NCI-H446 (cell line): ENCODE results near the gene KDM4B.

Experiments used
- DNase-seq, 2 experiments: peaks; one replicate each; lab custom pipeline; 2025; lab: John Stamatoyannopoulos, UW

KDM4B gene

GRCh38 chr19:5122671-5123409, 153.9 kb downstream of the KDM4B start:
- no peak for DNase-seq

DNA sequence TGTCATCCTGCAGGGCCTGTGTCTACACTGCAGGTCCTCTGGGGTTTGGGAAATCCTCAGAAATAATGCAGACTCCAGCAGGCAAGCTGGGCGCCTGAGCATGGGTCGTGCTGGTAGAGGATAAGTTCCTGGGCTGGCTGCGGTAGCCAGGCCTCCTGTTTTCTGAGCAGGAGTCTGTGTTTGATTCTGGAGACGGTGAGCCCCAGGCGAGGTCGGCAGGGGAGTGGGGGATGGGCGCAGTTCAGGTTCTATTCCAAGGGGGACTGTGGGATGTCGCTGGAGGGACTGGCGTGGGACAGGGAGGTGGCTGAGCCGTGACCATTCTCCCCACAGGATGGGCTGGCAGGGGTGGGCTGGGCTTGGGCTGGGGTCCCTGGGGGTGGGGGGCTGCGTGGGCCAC, 154.7 kb downstream of the KDM4B start:
- DNase-seq: no peak

- DNase-seq: no peak
These were observed 155.4 kb downstream of the KDM4B start for GRCh38 chr19:5124111-5124855.

DNA sequence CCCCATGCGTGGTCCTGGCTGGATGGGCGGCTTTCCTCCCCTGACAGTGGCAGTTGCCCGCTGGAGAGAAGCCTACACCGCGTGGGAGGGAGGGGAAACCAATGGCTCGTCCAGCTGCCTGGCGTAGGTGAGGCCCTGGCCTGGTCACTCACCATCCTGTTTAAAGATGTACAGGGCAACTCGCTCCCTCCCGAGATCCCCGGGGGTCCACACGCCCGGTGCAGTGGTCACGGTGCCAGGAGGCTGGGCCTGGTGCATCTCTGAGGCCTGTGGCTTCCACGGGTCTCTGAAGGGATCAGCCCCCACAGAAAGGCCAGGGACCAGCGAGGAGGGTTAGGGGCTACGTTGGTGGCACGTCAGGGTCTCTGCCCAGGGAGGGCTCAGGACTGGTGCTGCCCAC, 156.5 kb downstream of the KDM4B start:
- no peak for DNase-seq

DNA sequence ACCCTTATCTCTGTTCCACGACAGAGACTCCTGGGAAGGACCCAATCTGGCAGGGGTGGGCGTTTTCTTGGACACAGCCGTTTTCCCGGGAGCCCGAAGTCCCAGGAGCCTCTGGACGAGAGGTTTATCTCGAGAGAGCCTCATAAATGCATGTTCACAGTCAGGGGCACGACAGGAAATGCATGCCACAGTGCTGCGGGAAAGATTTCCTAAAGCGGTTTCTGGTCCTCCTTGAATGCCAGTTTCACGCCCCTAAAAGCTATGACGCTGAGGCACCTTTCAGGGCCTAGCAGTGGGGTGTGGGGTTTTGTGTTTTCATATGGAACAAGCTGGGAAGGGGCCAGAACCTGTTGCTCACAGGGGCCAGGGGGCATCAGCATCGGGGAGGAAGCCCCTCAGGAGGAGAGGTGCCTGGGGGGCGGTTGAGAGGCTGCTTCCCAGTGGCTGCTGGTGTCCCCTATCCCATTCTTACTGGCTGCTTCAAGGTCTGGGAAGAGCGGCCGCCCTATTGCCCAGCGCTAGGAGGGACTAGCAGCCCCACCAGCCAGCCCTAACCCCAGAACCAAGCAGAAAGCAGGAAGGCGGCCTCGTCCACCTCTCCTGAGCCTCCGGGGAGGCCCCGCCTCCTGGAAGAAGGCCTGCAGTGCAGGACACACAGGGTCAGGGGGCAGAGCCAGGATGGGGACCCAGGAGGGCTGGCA, 157.0 kb downstream of the KDM4B start:
- DNase-seq: no peak

DNA sequence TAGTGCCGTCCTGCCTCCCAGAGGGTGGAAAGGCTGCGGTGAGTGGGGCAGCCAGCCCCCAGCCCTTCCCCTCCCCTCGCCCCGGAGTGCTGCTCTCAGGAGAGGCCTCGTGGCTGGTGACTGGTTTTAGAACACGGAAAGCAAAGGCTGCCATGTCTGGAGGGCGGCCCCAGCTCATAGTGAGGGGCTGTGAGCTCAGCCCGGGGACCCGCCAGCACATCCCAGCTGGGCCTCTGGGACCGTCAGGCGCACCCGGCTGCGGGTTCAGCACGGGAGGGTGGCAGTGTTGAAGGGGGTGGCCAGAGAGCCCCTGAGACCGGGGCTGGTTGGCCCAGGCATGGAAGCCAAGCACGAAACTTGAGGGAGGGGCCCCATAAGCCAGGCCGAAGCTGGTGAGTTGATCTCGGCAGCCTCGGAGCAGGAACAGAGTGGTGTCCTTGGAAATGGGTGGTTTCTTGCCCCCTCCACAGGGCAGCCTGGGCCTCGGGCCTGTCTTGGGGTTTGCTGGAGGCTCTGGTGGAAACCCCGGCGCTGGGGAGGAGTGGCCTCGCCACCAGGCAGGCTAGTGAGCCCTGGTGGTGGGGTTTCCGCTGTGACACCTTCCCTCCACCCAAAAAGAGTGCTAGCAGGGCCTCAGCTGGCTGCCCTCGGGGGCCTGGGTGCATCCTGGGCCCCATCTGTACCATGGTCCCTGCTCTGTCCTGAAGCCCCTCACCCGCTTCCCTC, 157.7 kb downstream of the KDM4B start:
- DNase-seq: no peak

DNA sequence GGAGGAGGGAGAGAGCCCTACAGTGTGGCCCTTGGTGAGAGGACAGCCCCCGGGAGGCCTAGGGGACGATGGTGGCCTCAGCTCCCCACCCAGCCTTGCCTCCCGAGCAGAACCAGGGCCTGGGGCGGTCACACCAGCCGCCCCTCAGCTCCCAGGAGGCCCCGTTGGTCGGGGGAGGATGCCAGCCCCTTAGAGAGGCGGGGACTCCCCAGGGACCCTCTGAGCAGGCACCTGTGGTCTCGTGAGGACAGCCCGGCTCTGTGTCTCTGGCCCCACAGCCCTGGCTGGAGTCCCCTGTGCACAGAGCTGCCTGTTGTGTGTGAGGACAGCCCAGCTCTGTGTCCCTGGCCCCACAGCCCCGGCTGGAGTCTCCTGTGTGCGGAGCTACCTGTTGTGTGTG, 158.8 kb downstream of the KDM4B start:
- DNase-seq: no peak

GRCh38 chr19:5128251-5128935, 159.5 kb downstream of the KDM4B start:
- no peak for DNase-seq

- DNase-seq: no peak
These were observed 160.1 kb downstream of the KDM4B start for GRCh38 chr19:5128936-5129389.

- DNase-seq: no peak
These were observed 160.8 kb downstream of the KDM4B start for GRCh38 chr19:5129691-5130090.

- DNase-seq: no peak
These were observed 161.6 kb downstream of the KDM4B start for GRCh38 chr19:5130371-5131030.

DNA sequence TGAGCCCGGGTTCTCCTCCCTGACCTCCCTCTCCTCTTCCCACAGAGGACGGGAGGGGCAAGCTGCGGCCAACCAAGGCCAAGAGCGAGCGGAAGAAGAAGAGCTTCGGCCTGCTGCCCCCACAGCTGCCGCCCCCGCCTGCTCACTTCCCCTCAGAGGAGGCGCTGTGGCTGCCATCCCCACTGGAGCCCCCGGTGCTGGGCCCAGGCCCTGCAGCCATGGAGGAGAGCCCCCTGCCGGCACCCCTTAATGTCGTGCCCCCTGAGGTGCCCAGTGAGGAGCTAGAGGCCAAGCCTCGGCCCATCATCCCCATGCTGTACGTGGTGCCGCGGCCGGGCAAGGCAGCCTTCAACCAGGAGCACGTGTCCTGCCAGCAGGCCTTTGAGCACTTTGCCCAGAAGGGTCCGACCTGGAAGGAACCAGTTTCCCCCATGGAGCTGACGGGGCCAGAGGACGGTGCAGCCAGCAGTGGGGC, 162.2 kb downstream of the KDM4B start:
- no peak for DNase-seq

DNA sequence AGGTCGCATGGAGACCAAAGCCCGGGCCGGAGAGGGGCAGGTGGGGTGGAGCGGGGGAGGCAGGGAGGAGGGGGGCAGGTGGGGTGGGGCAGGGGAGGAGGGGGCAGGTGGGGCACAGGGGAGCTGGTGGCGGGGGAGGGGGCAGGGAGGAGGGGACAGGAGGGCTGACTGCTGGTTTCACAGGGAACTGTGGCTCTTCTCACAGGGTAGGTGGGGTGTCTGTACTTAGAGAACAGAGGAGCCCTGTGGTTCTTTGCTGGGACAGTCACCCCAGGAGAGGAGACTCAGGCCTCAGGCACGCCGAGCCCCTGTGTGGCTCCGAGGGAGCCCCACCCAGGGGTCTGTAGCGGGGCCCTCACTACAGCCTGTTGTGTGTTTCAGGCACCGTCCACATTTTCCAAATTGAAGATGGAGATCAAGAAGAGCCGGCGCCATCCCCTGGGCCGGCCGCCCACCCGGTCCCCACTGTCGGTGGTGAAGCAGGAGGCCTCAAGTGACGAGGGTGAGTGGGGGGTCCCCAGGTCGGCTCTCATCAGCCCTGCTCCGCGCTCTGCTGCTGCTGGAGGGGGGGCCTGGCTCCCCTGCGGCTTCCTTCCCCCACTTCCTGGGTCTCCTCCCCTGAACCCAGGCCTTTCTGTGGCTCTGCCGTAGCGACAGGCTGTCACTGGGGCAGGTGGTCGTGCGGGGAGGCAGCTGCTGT, 162.7 kb downstream of the KDM4B start:
- no peak for DNase-seq

- DNase-seq: no peak
These were observed 163.3 kb downstream of the KDM4B start for GRCh38 chr19:5132206-5132560.

DNA sequence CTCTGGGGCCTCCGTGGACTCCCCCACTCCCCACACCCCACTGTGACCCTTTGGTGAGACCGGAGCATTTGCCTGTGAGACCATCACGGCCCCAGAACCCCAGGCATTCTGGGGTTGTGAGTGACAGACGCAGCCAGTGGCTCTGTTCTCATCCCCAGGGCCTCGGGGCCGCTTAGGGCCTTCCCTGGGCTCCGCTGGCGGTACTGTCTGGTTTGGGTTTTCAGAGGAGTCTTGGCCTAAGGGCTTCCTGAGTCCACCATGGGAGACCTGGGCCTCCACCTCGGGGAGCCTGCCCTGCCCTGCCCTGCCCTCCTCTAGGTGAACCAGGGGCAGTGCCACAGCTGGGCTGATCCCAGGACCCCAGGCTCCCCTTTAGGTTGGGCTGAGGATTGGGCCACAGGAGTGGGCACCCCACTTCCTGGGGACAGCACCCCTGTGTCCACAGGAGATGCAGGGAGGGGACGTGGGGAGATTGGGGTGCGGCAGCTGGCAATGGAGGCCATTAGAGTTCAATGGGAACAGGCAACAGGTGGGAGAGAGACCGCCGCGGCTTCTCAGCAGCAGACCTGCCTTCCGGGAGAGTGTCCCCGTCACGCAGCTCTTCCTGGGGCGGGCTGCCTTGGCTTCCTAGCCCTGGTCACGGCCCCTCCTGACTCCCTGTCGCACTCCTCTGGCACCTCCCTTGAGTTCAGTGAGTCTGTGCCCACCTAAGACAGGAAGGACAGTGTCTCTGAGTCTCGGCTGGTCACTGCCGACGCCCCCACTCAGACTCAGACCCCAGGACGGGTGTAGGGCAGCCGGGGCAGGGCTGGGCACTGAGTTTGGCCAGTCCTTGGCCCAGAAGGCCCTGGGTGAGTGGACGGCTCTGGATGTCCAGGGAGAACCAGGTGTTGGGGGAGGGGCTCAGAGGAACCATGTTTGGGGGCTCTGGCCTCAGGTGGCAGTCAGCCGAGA, 164.1 kb downstream of the KDM4B start:
- no peak for DNase-seq

GRCh38 chr19:5133986-5134595, 165.2 kb downstream of the KDM4B start:
- DNase-seq: no peak

- DNase-seq: no peak
These were observed 165.8 kb downstream of the KDM4B start for GRCh38 chr19:5134691-5135090.

GRCh38 chr19:5136073-5136855, 167.4 kb downstream of the KDM4B start:
- no peak for DNase-seq
